GM12892 (cell line): Measurements from ENCODE around the gene AFF3.

Experiments used
- DNase-seq: peaks from one replicate; pipeline ENCODE4 v3.0.0; 2011; ENCODE audit not compliant: insufficient read length
- FAIRE-seq: peaks from 2 replicates; lab custom pipeline; 2011; peaks lifted over from hg19 to GRCh38; lab: Jason Lieb, UNC
- POLR2A ChIP-seq: IDR thresholded peaks from 2 replicates; pipeline ENCODE4 v1.6.1; 2011; ENCODE audit warnings: low read depth, low read length, control low read depth
- POLR2AphosphoS5 ChIP-seq: IDR thresholded peaks from 2 replicates; pipeline ENCODE4 v1.6.1; 2011; ENCODE audit warnings: low read depth, low read length, control low read depth
- TAF1 ChIP-seq: IDR thresholded peaks from 2 replicates; pipeline ENCODE4 v1.6.1; 2011; ENCODE audit warnings: low read depth, mild to moderate bottlenecking, control low read depth, low read length, borderline replicate concordance

Gene AFF3

DNA sequence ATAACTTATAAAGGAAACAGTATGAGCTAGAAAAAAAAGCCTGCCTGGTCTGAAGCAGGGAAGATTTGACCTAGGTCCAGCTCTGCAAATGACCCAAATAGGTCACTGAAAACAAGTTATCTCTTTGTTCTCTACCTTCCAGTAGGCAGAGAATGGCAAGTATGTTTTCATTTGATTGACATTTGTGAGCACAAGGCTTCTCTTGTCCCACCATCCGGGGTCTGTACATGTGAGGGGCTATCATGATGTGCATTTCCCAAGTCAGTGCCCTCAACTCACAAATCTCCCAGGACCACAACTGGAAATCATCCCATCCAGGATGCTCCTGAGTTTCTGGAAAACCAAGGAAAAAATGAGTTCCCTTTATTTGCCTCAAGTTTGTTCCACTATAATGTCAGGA lies 309.5 kb downstream of the AFF3 start:
- FAIRE-seq (no peak), DNase-seq (no peak)
- TF ChIP-seq POLR2AphosphoS5 (no peak), POLR2A (no peak), TAF1 (no peak)

DNA sequence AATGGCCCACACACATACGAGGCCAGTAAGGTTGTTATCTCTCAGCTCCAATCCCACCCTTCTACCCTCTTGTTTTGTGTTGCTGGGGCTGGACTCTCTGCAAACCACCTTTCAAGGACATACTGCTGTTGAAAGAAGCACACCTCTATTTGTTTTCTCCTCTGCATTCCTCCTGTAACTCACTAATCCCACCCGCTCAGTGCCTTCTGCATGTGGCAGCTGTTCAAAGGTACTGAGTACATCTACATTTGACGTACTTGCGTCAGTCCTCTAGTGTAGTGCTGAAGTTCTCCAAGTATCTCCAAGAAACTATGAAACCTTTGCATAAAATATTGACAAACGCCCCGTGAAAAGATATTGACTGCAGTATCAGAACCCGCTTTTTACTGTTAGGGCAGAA lies 310.6 kb downstream of the AFF3 start:
- FAIRE-seq, result no peak
- no peak for DNase-seq
- no peak for TF ChIP-seq TAF1
- no peak for TF ChIP-seq POLR2AphosphoS5
- TF ChIP-seq POLR2A, result no peak

DNA sequence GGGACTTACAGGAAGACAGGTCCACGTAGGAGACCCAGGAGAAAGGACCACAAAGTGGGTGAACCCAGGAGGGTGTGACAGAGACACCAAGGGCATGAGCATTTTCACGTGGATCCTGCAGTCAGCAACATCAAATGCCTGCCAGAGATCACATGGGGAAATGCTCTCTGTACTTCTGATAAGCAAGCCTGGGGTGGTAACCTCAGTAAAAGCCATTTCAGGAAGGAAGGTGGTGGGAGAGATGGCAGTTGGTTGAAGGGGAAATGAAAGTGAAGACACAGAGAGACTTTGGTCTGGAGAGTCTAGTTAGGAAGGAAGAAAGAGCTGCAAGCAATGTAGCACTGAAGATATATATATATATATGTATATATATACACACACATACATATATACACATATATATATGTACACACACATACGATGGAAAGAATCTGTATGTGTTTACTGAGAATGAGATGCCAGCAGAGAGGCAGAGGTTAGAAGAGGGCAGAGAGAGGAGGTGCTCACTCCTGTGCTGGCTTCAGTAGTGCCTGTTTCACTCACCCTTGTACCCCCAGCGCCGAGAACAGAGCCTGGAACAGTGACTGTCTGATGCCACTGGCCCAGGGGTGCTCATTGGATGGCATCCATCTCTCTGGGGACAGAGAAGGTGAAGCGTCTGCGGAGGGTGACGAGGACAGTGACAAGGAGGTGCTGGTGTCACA lies 314.9 kb downstream of the AFF3 start:
- TF ChIP-seq POLR2A (no peak), POLR2AphosphoS5 (no peak), TAF1 (no peak)
- no peak for DNase-seq
- no peak for FAIRE-seq

DNA sequence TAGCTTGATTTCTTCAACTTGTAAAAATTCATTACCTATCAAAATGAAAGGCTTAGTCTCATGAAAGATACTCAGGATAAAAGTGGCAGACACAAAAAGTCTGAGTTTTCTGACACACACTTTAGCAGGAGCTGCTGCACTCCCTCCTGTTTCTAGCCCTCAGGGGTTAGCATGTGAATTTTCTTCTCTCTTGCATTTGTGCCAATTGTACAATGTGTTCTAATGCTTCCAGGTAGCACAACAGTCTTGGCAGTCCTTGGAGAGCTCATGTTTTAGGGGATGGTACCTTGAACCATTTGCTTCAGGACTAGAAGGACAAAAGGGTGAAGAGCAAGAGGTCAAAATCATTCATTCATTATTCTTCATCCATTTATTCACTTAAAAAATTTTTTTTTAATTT lies 316.8 kb downstream of the AFF3 start:
- no peak for TF ChIP-seq POLR2AphosphoS5
- DNase-seq (no peak), FAIRE-seq (no peak)

DNA sequence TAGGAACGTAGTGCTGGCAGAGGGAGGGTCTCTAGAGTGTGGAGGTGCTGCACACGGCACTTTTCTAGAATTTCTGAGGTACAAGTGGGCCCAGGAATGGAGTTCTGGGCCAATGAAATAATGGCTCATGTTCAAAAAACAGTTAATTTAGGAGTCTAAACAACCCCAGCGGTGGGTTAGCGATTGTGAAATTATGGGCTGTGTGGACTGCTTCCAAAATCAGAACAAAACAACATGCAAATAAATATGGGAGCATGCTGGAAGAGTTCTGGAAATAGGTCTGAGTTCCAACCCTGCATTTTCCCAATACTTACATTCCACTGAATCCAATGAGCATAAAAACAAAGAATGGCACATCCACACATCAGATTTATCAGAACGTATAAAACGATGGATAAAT lies 317.6 kb downstream of the AFF3 start:
- no peak for FAIRE-seq
- DNase-seq, result no peak
- TF ChIP-seq POLR2A (no peak), POLR2AphosphoS5 (no peak), TAF1 (no peak)

DNA sequence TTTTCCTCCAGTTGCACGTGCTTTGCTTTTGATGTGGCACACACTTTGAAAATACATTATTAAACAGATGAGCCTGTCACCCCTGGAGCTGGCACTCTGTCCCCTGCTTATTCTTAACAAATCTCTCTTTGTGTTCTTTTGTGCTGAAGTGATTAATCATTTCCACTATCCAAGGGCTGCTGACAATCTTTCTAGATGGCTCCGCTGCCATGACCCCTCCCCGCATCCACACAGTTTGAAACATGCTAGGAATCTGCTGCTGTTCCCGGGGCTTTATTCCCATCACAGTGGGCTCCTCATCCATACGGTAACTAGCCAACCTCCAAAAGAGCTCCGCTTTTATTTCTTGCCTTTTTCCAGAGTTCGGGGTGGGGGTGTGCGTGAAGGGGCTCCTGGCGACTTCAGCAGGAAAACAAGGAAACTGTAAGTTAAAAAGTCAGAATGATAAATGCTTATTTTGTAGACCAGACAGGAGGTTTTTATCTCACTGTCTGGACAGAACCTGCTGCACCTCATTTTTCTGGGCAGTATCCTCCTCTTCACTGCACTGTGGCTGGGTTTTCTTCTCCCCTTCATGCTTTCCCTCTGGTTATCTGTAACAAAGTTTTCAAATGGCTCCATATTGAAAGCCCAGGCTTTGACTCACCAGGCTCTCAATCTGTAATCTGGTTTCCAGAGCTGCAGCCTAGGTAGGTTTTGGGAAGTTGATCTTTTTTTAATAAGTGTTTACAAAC lies 319.7 kb downstream of the AFF3 start:
- no peak for DNase-seq
- no peak for TF ChIP-seq POLR2A
- no peak for TF ChIP-seq POLR2AphosphoS5
- no peak for TF ChIP-seq TAF1
- no peak for FAIRE-seq

DNA sequence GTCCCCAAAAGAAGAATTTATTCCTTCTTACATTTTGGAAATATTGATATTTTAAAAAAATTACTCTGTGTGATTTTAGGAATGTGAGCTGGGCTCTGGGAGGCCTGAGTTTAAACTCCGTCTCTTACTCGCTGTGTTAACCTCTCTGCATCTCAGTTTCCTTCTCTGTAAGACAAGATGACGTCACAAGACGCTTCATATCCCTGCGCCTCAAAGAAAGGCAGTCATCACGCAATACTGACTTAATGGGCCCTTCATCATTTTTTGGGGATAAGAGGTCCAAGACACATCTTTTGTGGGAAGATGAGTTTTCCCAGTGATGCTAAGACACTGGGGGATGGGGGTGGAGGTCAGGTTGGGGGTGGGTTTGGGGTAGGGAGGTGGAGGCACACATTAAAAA lies 320.4 kb downstream of the AFF3 start:
- FAIRE-seq (no peak), DNase-seq (no peak)
- TF ChIP-seq POLR2AphosphoS5, result no peak
- TF ChIP-seq TAF1, result no peak
- no peak for TF ChIP-seq POLR2A

DNA sequence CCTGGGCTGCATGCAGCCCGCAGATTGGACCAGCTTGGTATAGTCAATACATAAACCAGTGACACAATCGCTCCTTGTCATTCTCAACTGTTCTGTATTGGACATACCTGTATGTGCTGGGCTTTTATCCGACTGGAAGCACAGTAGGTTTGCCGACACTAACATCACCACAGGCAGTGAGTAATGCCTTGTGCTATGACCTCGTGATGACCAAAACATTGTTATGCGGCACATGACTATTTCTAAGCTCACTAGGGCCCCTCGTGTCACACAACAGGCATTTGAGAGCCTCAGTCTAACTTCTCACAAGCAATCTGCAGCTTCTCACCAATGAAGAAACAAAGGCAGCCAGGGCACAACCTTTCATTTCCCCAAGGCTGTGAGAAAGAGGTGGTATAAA lies 320.8 kb downstream of the AFF3 start:
- no peak for DNase-seq
- no peak for FAIRE-seq
- TF ChIP-seq POLR2AphosphoS5 (no peak), POLR2A (no peak), TAF1 (no peak)

DNA sequence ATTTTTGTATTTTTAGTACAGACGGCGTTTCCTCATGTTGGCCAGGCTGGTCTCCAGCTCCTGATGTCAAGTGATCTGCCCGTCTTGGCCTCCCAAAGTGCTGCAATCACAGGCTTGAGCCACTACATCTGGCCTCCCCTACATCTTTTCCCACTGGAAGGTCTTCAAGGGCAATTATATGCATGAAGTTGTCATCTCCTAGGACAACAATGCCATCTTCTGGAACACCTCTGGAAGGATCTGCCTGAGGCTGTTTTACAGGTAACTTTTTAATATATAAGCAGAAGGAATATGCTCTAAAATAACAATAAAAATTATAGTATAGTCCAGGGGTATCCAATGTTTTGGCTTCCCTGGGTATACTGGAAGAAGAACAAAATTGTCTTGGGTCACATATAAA lies 321.4 kb downstream of the AFF3 start:
- TF ChIP-seq POLR2A (no peak), POLR2AphosphoS5 (no peak), TAF1 (no peak)
- DNase-seq (no peak), FAIRE-seq (no peak)

DNA sequence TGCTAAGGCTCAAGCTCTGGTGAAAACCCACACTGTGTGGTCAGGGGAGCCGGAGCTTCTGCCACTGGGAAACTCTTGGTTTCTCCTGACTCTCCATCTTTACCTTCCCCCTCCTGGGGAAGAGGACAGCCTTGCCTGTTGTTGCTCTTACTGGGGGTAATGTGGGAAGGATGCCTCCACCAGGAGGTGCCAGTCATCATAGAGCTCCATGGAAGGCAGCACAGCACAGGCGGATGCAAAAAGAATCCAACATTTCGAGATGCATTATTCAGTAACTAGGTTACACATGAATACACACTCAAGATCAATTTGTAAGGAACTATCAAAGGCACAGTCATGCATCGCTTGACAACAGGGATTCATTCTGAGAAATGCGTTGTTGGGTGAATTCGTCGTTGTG lies 322.6 kb downstream of the AFF3 start:
- DNase-seq (no peak), FAIRE-seq (no peak)

DNA sequence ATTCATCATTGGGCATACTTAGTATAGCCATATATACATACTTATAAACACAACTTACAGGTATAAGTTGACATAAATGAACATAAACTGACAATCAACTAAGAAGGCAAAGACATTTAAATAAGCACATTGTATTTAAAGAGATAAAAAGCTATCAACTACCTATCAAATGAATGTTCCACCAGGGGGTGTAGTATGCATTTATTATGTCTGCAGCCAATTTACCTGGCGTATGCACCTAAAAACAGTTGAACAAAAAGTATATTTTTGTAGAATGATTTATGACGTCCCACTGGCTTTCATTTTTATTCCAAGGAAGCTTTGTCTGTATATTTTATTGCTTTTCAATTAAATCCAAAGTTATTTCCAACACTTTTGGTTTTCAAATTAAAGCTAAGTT lies 323.5 kb downstream of the AFF3 start:
- DNase-seq (no peak), FAIRE-seq (no peak)
- TF ChIP-seq POLR2A (no peak), TAF1 (no peak), POLR2AphosphoS5 (no peak)

More for the DNA sequence above, 322.6 kb downstream of the AFF3 start:
- TF ChIP-seq POLR2AphosphoS5, result no peak
- TF ChIP-seq POLR2A, result no peak
- TF ChIP-seq TAF1, result no peak

DNA sequence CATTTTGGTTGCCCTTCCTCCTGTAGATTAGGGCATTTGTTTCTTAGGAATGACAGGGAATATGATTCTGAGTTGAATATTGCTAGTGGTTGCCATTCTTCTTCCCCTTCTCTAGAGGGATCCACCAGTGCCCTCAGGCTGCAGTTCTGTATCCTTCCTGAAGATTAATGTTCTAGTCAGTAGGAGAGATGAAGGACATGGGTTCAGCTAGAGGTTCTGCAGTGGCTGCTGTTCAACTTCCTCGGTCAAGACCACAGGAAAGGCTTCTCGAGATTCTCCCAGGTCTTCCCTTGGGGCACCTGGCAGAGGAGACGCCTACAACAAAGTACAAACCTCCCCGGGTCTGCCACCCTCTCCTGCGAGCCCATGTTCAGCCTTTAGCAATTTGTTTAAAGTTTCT lies 325.5 kb downstream of the AFF3 start:
- no peak for TF ChIP-seq TAF1
- TF ChIP-seq POLR2AphosphoS5, result no peak
- no peak for TF ChIP-seq POLR2A
- DNase-seq (no peak), FAIRE-seq (no peak)
